B cell (primary cell): ENCODE results near the gene MICAL3. TPM values are rescaled to one million over a fixed set of nuclear protein-coding genes. Genes with fewer than 3 reads are reported as not detected.
"Not testable (repeated sequence)": the region's sequence is repeated elsewhere in the genome, so short reads cannot be mapped to it uniquely, and the experiment has no call there.

Source experiments
- ATAC-seq: fragments of 200-7000 bp; cut with Tn5 transposase; one replicate; pipeline ENCODE4 v1.10.0; 2021; ENCODE audit warnings: low read depth, mild to moderate bottlenecking, moderate number of reproducible peaks, moderate library complexity
- CTCF ChIA-PET: fragments of 350-600 bp; sonication (Branson Sonifier 250); formaldehyde crosslinking; loops from one replicate; lab custom pipeline; 2021; ENCODE audit warnings: antibody characterized with exemption, inconsistent platforms; lab: Charles Lee
- POLR2A ChIA-PET: fragments of 350-600 bp; sonication (Branson Sonifier 250); formaldehyde crosslinking; loops from one replicate; lab custom pipeline; 2021; ENCODE audit warnings: antibody characterized with exemption; lab: Charles Lee
- DNase-seq: peaks from one replicate; pipeline ENCODE4 v3.0.0; 2013
- H2AFZ ChIP-seq: 2 replicates; pipeline ENCODE4 v1.6.1; 2012; ENCODE audit warnings: mild to moderate bottlenecking, low read depth, low read length; ENCODE audit not compliant: insufficient read depth, poor library complexity, severe bottlenecking
- H3K27ac ChIP-seq, 2 donors: 1 replicate in 1 of 2; 2 replicates in 1 of 2; pipeline ENCODE4 v1.5.1; 2012 to 2013; ENCODE audit warnings: low read length in 2 of 2, mild to moderate bottlenecking in 2 of 2, moderate library complexity in 1 of 2
- H3K27me3 ChIP-seq, 4 experiments: fragments of 200-600 bp in 1 of 4; sonication (generic) in 1 of 4; replicated peaks in 1 of 4; 1 replicate in 2 of 4; 2 replicates in 2 of 4; pipeline versions ENCODE4 v1.6.1 to v1.7.0; 2013 to 2016; ENCODE audit warnings: low read length in 3 of 4, mild to moderate bottlenecking in 2 of 4, mixed read lengths in 1 of 4, moderate library complexity in 1 of 4; ENCODE audit not compliant: insufficient read depth in 4 of 4, control insufficient read depth in 3 of 4; ENCODE audit errors: control extremely low read depth in 1 of 4
- H3K36me3 ChIP-seq, 2 experiments: replicated peaks in 1 of 2; 1 replicate in 1 of 2; 2 replicates in 1 of 2; pipeline versions ENCODE4 v1.6.1 to v1.7.1; 2013; ENCODE audit warnings: low read length in 1 of 2; ENCODE audit not compliant: insufficient read depth in 2 of 2, control insufficient read depth in 1 of 2; ENCODE audit errors: control extremely low read depth in 1 of 2, extremely low read depth in 1 of 2
- H3K4me1 ChIP-seq, 2 donors: fragments of 200-600 bp in 1 of 2; sonication (generic) in 1 of 2; 1 replicate in 1 of 2; 2 replicates in 1 of 2; pipeline versions ENCODE4 v1.5.1 to v1.6.1; 2013 to 2017; ENCODE audit warnings: low read length in 2 of 2; ENCODE audit not compliant: control insufficient read depth in 2 of 2, insufficient read depth in 2 of 2
- H3K4me2 ChIP-seq: replicated peaks from 2 replicates; pipeline ENCODE3; 2012; ENCODE audit warnings: mild to moderate bottlenecking, low read depth, low read length; ENCODE audit not compliant: poor library complexity, severe bottlenecking
- H3K4me3 ChIP-seq, 5 experiments: fragments of 200-600 bp in 1 of 5; sonication (generic) in 1 of 5; 1 replicate in 3 of 5; 2 replicates in 2 of 5; pipeline versions ENCODE4 v1.5.1 to v1.7.0; 2011 to 2016; ENCODE audit warnings: low read length in 4 of 5, mild to moderate bottlenecking in 4 of 5, low read depth in 2 of 5, control low read depth in 1 of 5, moderate library complexity in 1 of 5; ENCODE audit not compliant: insufficient read depth in 1 of 5; ENCODE audit errors: control extremely low read depth in 1 of 5, extremely low read depth in 1 of 5
- H3K79me2 ChIP-seq: fragments of 200-600 bp; sonication (generic); one replicate; pipeline ENCODE4 v1.6.0; 2016; ENCODE audit warnings: low read length; ENCODE audit not compliant: control insufficient read depth, insufficient read depth
- H3K9ac ChIP-seq: fragments of 200-600 bp; sonication (generic); 2 replicates; pipeline ENCODE4 v1.6.1; 2017; ENCODE audit warnings: mild to moderate bottlenecking, low read length, moderate library complexity
- H3K9me3 ChIP-seq, 3 donors: one replicate each; pipeline versions ENCODE4 v1.6.1 to v1.7.1; 2013; ENCODE audit warnings: low read length in 2 of 3; ENCODE audit not compliant: control insufficient read depth in 2 of 3, insufficient read depth in 1 of 3; ENCODE audit errors: control extremely low read depth in 1 of 3
- H4K20me1 ChIP-seq: 2 replicates; pipeline ENCODE4 v1.6.0; 2012; ENCODE audit warnings: mild to moderate bottlenecking, low read length; ENCODE audit not compliant: insufficient read depth, control insufficient read depth, poor library complexity, severe bottlenecking
- H3K27ac Mint-ChIP-seq: one replicate; pipeline ENCODE4 v1.8.0; 2021; ENCODE audit warnings: mixed read lengths
- H3K27me3 Mint-ChIP-seq: one replicate; pipeline ENCODE4 v1.8.0; 2021; ENCODE audit warnings: mixed read lengths
- H3K4me1 Mint-ChIP-seq: one replicate; pipeline ENCODE4 v1.8.0; 2021; ENCODE audit warnings: mixed read lengths
- H3K4me3 Mint-ChIP-seq: one replicate; pipeline ENCODE4 v1.8.0; 2021; ENCODE audit warnings: mixed read lengths
- H3K9me3 Mint-ChIP-seq: one replicate; pipeline ENCODE4 v1.8.0; 2022; ENCODE audit warnings: mixed read lengths; ENCODE audit not compliant: insufficient read depth
- EZH2 ChIP-seq: IDR thresholded peaks from 2 replicates; pipeline ENCODE4 v1.6.1; 2012; ENCODE audit warnings: borderline replicate concordance, low read depth, mild to moderate bottlenecking, moderate library complexity, low read length; ENCODE audit not compliant: insufficient read depth, poor library complexity, severe bottlenecking
- WGBS: methylation state at CpG from one replicate; pipeline ENCODE4 v1.1.5; 2013; ENCODE audit warnings: missing lambda C conversion rate; ENCODE audit not compliant: insufficient coverage; 5-methylcytosine and 5-hydroxymethylcytosine counted together
- intact Hi-C: fragments of 100-400 bp; cut with micrococcal nuclease; formaldehyde crosslinking; loops from one replicate; pipeline ENCODE4 v1.10.0; 2022
- polyA plus RNA-seq: library from polyadenylated mRNA; depleted of rRNA; stranded (reverse); fragments of >200 nt; gene quantifications from 2 replicates; pipeline ENCODE4 v1.2.3, GENCODE V29; 2012
- total RNA-seq, 2 donors: library from RNA; stranded (reverse); fragments of 120-200 nt in 1 of 2; gene quantifications; 1 replicate in 1 of 2; 2 replicates in 1 of 2; pipeline versions ENCODE4 v1.2.3 to v1.2.4, GENCODE V29; 2013 to 2022
- TF ChIP-seq, protein P1 (sequence below): fragments of 200-600 bp; IDR thresholded peaks from one replicate; pipeline ENCODE4 v1.8.0; 2022; ENCODE audit warnings: antibody characterized with exemption, mild to moderate bottlenecking

Gene MICAL3
- total and polyA plus RNA-seq, 2 donors (not counting 1 experiment from before 2014, with no cell fraction given): 50.5 to 253 TPM

- H3K36me3 ChIP-seq: peaks cover 0 to under 1% of the 10 kb centered on the region in 2 experiments
- Mint-ChIP-seq H3K9me3 (no peaks in the 10 kb centered on the region), H3K27me3 (no peaks in the 10 kb centered on the region), H3K4me1 (peaks cover 31% of the 10 kb centered on the region), H3K4me3 (no peak overlapping the region), H3K27ac (no peak overlapping the region)
- no peaks in the 10 kb centered on the region for H3K27me3 ChIP-seq
- no peak overlapping the region for H3K4me3 ChIP-seq
- ChIA-PET POLR2A (no interaction called here), CTCF (no interaction called here)
- no peak overlapping the region for H2AFZ ChIP-seq
- peaks cover under 1% of the 10 kb centered on the region for H4K20me1 ChIP-seq
- no peak for DNase-seq
- intact Hi-C loops: loop anchor here (5.0 kb wide), 1 partner anchor 33 kb away; no protein-coding TSS in a partner anchor
- H3K9ac ChIP-seq: no peak overlapping the region
- TF ChIP-seq, protein P1, sequence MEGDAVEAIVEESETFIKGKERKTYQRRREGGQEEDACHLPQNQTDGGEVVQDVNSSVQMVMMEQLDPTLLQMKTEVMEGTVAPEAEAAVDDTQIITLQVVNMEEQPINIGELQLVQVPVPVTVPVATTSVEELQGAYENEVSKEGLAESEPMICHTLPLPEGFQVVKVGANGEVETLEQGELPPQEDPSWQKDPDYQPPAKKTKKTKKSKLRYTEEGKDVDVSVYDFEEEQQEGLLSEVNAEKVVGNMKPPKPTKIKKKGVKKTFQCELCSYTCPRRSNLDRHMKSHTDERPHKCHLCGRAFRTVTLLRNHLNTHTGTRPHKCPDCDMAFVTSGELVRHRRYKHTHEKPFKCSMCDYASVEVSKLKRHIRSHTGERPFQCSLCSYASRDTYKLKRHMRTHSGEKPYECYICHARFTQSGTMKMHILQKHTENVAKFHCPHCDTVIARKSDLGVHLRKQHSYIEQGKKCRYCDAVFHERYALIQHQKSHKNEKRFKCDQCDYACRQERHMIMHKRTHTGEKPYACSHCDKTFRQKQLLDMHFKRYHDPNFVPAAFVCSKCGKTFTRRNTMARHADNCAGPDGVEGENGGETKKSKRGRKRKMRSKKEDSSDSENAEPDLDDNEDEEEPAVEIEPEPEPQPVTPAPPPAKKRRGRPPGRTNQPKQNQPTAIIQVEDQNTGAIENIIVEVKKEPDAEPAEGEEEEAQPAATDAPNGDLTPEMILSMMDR: no peak
- no peak for TF ChIP-seq EZH2
- H3K4me2 ChIP-seq: no peak overlapping the region
- peaks cover 7 to 14% of the 10 kb centered on the region in 2 donors for H3K4me1 ChIP-seq
- H3K27ac ChIP-seq: no peak overlapping the region
- no peak for ATAC-seq
- WGBS: 80% methylated on average over 5 of the region's 5 CpGs
- no peaks in the 10 kb centered on the region for H3K9me3 ChIP-seq
- H3K79me2 ChIP-seq: peaks cover 86% of the 10 kb centered on the region
These were observed 260.3 kb downstream of the MICAL3 start for GRCh38 chr22:17764036-17764435.

GRCh38 chr22:17763442-17763841 lies 260.9 kb downstream of the MICAL3 start:
- POLR2A ChIA-PET, H3K9me3 ChIP-seq, DNase-seq, H3K27me3 ChIP-seq, H3K27me3 Mint-ChIP-seq, H2AFZ ChIP-seq, H3K4me3 ChIP-seq, H3K27ac ChIP-seq, H4K20me1 ChIP-seq, H3K27ac Mint-ChIP-seq, H3K9me3 Mint-ChIP-seq, H3K4me3 Mint-ChIP-seq, H3K9ac ChIP-seq, H3K4me2 ChIP-seq, H3K36me3 ChIP-seq, ATAC-seq: not testable (repeated sequence)
- CTCF ChIA-PET: interaction anchor here (0.8 kb wide), 1 partner anchor 9 kb away, joined by 3 read pairs; no protein-coding TSS in a partner anchor
- peaks cover 89% of the 10 kb centered on the region for H3K79me2 ChIP-seq
- 62% methylated on average over 6 of the region's 10 CpGs for WGBS
- peaks cover 7 to 13% of the 10 kb centered on the region in 2 donors for H3K4me1 ChIP-seq
- intact Hi-C loops: loop anchor here (5.0 kb wide), 1 partner anchor 34 kb away; no protein-coding TSS in a partner anchor
- peaks cover 31% of the 10 kb centered on the region for H3K4me1 Mint-ChIP-seq
